Measurements from ENCODE around the gene CCDC71L. TPM values are rescaled to one million over a fixed set of nuclear protein-coding genes. Genes with fewer than 3 reads are reported as not detected.
"Not testable (repeated sequence)": the region's sequence is repeated elsewhere in the genome, so short reads cannot be mapped to it uniquely, and the experiment has no call there.

Gene CCDC71L
- 31.4 and 52.4 TPM in 2 replicates for total RNA-seq

- no peak for DNase-seq (ENCODE audit: extremely low read depth, low read depth, low spot score)
Measured at GRCh38 chr7:106660862-106661720, at the start of gene CCDC71L. CCDC71L (minus strand) TSS chr7:106661158; CDS start chr7:106660896, 262 bp downstream.

DNA sequence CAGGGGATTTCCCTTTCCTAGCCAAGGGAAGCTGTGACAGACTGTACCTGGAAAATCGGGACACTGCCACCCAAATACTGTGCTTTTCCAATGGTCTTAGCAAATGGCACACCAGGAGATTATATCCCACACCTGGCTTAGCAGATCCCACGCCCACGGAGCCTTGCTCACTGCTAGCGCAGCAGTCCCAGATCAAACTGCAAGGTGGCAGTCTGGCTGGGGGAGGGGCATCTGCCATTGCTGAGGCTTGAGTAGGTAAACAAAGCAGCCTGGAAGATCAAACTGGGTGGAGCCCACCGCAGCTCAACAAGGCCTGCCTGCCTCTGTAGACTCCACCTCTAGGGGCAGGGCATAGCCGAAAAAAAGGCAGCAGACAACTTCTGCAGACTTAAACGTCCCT is 48.6 kb upstream of the CCDC71L start:
- DNase-seq (ENCODE audit: extremely low read depth, low read depth, low spot score): not testable (repeated sequence)

DNA sequence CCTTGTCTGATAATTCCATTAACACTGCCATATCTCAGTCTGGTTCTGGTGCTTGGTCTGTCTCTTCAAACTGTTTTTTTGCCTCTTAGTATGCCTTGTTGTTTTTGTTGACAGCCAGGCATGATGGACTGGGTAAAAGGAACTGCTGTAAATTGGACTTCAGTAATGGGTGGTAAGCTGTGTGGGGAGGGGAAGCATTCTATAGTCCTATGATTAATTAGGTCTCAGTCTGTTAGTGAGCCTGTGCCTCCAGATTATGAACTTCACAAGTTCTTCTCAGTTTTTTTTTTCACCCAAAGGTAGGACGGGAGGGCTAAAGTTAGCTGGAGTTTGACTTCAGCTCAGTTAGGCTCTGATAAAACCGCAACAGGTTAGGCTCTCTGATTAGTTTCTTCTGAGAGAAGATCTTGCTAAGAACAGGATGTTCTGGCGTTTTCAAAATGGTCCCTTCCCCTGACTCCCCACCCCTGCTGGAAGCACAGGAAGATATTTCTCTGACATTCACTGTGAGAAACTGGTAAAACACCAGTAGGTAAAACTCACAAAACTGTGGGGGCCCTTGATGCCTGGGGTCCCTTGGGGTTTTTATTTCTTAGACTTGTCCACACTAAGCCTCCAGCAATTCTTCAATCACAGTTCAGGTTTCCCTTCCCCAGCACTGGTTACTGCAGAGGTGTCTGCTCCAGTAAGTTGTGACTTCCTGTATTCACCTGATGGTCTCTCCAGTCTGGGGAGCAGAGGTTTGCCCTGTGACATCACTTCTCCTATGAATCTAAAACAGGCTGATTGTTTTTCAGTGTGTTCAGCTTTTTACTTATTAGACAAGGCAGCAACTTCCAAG is 43.3 kb upstream of the CCDC71L start:
- no peak for DNase-seq (ENCODE audit: extremely low read depth, low read depth, low spot score)

- DNase-seq (ENCODE audit: extremely low read depth, low read depth, low spot score): no peak
Measured at GRCh38 chr7:106693677-106694353, 32.9 kb upstream of the CCDC71L start.

DNA sequence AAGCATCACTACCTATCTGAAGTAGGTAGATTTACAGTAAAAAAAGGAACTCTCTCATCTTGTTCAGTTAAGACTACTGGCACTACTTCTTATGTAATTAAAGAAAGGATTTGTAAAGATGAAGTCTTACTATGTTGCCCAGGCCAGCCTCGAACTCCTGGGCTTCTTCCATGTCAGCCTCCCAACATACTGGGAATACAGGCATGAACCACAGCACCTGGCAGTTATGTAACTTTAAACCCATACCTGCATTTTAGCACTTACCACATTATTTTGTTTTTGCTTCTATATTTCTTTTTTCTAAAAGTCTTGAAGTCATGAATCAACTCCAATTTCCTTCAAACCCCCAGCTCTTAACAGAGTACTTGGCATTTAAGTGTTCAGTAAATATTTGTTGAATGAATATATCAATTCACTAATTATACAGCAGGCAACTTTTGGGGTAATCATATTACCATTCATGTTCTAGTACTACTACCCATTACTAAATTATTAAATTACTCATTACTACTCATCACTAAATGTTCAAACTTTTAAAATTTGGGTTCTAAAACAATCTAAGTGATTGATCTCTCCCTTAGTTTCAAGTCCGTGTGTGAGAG is 31.6 kb upstream of the CCDC71L start:
- DNase-seq (ENCODE audit: extremely low read depth, low read depth, low spot score): no peak

GRCh38 chr7:106688161-106688560 is 27.2 kb upstream of the CCDC71L start:
- not testable (repeated sequence) for DNase-seq (ENCODE audit: extremely low read depth, low read depth, low spot score)

DNA sequence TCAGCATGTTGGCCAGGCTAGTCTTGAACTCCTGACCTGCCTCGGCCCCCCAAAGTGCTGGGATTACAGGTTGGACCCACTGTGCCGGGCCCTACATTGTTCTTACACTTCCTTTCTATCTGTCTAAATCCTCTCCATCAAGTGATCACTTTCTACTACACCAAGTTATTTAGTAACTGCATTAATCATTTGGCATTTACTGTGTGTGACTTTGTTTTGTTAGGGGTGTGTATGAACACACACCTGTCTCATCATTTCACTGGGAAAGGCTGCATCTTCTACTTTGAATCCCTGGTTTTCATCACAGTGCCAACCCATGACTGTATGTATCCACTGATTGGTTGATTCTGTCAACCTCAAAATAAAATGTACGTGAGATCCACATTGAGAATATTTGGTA is 23.0 kb upstream of the CCDC71L start:
- DNase-seq (ENCODE audit: extremely low read depth, low read depth, low spot score): no peak

DNA sequence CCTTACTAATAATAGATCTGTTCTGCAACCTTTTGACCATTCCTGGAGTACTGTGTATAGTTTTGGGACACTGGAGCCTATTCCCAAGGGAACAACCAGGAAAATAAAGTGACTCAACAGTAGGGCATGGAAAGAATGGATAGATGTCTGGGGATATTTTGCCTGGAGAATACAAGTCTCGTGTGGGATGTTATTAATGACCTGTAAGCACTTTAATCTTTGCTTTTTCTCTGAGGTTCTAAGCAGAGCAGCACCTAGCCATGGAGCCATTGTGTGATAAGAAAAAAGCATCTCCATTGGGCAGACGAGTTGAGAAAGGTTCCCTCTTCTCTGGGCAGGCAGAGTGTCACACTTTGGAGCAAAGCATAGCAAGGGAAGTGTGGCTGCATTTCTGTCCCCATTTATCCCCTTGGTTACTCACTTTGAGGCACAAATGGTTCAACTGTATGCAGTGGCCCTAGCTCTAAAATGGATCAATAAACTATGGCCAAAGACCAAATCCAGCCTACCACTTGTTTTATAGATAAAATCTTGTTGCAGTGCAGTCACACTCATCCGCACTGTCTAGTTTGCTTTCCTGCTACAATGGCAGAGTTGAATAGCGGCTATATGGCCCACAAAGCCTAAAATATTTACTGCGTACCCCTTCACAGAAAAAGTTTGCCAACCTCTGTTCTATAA is 21.0 kb upstream of the CCDC71L start:
- DNase-seq (ENCODE audit: extremely low read depth, low read depth, low spot score): peak; percentile 81

DNA sequence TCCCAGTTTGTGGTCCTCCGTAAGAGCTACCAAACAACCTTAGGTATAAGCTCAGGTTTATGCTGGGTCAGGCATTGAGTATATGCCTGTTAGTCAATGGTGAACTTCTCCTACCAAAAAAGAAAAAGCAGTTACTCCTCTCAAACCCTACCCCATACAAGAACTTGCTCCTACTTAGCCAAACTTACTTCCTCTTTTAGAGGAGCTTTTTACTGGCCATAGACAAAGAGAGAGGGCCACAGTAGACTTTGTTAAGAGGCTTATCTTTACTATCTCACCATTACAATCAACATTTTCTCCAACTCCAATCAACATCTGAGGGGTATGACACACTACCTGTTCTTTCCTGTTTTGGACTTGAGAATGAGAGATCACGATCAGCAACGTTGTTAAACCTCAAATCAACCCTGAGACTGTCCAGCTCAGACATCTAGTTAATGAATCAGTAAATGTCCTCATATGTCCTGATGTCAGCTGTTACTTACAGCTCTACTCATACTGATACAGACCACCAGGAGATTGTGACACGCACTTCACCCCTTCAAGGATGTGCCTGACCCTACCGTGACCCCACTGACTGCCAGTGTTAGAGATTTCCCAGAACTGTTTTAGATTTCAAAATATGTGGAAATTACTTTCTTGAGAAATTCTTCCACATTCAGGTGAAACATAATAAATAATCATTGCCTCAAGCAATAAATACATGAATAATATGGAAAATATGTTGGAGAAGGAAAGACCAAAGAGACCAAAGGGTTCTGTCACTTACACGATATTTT is 18.4 kb upstream of the CCDC71L start:
- DNase-seq (ENCODE audit: extremely low read depth, low read depth, low spot score): peak; percentile 55

DNA sequence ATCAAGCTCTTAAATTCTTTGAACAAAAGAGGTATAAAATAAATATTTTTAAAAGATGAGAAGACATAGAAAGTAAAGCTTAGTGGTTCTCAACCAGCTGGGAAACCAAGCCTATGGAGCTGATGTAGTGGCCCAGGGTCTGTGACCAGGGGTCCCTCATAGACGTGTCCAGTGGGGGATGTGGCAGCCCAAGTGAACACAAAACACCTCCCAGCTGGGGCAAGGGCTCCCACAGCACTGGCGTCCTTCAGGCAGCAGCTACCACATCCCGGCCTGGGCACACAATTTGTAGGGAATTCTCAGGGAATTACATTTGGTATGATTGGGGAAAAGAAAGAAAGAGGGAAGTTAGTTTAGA is 17.8 kb upstream of the CCDC71L start:
- no peak for DNase-seq (ENCODE audit: extremely low read depth, low read depth, low spot score)

GRCh38 chr7:106676506-106676905 is 15.5 kb upstream of the CCDC71L start:
- DNase-seq (ENCODE audit: extremely low read depth, low read depth, low spot score): not testable (repeated sequence)

DNA sequence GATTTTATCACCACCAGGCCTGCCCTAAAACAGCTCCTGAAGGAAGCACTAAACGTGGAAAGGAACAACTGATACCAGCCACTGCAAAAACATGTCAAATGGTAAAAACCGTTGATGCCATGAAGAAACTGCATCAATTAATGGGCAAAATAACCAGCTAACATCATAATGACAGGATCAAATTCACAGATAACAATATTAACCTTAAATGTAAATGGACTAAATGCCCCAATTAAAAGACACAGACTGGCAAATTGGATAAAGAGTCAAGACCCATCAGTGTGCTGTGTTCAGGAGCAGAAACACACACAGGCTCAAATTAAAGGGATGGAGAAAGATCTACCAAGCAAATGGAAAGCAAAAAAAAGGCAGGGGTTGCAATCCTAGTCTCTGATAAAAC is 12.7 kb upstream of the CCDC71L start:
- not testable (repeated sequence) for DNase-seq (ENCODE audit: extremely low read depth, low read depth, low spot score)

DNA sequence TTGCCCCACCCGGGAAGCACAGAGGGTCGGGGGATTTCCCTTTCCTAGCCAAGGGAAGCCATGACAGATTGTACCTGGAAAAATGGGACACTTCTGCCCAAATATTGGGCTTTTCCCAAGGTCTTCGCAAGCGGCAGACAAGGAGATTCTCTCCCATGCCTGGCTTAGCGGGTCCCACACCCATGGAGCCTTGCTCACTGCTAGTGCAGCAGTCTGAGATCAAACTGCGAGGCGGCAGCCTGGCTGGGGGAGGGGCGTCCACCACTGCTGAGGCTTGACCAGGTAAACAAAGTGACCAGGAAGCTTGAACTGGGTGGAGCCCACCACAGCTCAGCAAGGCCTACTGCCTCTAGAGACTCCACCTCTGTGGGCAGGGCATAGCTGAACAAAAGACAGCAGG is 11.0 kb upstream of the CCDC71L start:
- not testable (repeated sequence) for DNase-seq (ENCODE audit: extremely low read depth, low read depth, low spot score)

GRCh38 chr7:106671160-106671559 is 10.2 kb upstream of the CCDC71L start:
- DNase-seq (ENCODE audit: extremely low read depth, low read depth, low spot score): no peak

DNA sequence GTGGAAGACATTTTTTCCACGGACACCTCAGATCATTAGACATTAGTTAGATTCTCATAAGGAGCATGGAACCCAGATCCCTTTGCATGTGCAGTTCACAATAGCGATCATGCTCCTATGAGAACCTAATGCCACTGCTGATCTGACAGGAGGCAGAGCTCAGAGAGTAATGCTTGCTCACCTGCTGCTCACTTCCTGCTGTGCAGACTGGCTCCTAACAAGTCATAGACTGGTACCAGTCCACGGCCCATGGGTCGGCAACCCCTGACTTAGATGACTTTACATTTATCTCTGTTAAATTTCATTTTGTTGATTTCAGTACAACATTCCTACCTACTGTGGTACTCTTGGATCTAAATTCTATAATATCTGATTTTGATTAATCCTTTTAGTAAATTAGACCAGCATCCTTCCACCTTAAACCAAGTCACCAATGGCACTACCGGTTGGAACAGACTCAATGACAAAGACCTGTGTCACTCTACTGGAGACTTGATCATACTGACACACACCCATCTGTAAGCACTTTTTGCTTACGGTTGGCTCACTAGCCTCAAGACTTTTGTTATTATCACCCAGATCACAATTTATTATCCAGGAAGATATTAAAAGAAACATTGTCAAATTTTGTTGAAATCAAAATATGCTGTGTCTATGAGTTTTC is 8.0 kb upstream of the CCDC71L start:
- DNase-seq (ENCODE audit: extremely low read depth, low read depth, low spot score): no peak

DNA sequence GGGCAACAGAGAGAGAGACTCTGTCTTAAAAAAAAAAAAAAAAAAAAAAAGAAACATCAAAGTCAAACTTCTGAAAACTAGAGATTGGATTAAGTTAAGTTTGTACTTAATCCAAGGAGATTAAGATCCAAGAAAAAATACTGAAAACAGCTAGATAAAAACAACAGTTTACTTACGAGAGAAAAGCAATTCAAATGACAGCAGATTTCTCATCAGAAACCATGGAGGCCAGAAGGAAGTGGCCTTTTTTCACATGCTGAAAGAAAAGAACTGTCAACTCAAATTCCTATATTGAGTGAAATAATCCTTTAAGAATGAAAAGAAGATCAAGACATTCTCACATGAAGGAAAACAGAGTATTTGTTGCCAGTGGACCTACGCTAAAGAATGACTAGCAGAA is 5.4 kb upstream of the CCDC71L start:
- no peak for DNase-seq (ENCODE audit: extremely low read depth, low read depth, low spot score)

GRCh38 chr7:106664343-106664742 is 3.4 kb upstream of the CCDC71L start:
- DNase-seq (ENCODE audit: extremely low read depth, low read depth, low spot score): no peak

GRCh38 chr7:106659963-106660861 is 746 bp downstream of the CCDC71L start:
- no peak for DNase-seq (ENCODE audit: extremely low read depth, low read depth, low spot score)

Data from glomerular endothelial cell (primary cell).